ENCODE data around the gene ABLIM3.

DNA sequence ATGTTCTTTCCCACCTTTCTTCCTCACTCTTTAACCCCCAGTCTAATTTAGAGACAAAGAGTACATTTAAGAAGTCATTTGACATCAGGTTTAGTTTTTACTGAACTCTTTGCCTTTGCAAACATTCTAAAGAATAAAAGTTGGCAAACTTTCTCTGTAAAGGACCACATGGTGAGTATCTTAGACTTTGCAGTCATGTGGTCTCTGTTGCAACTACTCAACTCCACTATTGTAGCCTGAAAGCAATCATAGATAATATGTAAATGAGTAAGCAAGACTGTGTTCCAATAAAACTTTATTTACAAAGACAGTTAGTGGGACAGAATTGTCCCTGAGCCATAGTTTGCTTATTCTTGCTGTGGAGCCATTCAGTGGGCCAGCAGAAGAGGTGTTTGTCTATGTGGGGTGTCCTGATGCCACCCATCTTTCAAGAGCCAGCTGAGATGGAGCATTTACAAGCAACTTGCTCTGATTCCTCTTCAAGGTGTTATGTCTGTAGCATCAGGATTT is 25.4 kb downstream of the ABLIM3 start:
- TF ChIP-seq, protein P1, sequence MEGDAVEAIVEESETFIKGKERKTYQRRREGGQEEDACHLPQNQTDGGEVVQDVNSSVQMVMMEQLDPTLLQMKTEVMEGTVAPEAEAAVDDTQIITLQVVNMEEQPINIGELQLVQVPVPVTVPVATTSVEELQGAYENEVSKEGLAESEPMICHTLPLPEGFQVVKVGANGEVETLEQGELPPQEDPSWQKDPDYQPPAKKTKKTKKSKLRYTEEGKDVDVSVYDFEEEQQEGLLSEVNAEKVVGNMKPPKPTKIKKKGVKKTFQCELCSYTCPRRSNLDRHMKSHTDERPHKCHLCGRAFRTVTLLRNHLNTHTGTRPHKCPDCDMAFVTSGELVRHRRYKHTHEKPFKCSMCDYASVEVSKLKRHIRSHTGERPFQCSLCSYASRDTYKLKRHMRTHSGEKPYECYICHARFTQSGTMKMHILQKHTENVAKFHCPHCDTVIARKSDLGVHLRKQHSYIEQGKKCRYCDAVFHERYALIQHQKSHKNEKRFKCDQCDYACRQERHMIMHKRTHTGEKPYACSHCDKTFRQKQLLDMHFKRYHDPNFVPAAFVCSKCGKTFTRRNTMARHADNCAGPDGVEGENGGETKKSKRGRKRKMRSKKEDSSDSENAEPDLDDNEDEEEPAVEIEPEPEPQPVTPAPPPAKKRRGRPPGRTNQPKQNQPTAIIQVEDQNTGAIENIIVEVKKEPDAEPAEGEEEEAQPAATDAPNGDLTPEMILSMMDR (IDR thresholded peaks at IDR 0.05; ENCODE audit: extremely low read depth in 1 of 2, insufficient read depth in 1 of 2, low read depth in 1 of 2, low read length in 2 of 2): no peak
- no peak for TF ChIP-seq POLR2AphosphoS5 (IDR thresholded peaks at IDR 0.05; ENCODE audit: insufficient read depth, low read depth, low read length)
- TF ChIP-seq EZH2 (IDR thresholded peaks at IDR 0.05; ENCODE audit: borderline replicate concordance, low read depth, low read length, severe bottlenecking): no peak
- no peak for TF ChIP-seq JUN (IDR thresholded peaks at IDR 0.05; ENCODE audit: borderline replicate concordance, insufficient read depth, insufficient read length, low read depth)
- TF ChIP-seq POLR2A (IDR thresholded peaks at IDR 0.05; ENCODE audit: low read depth, low read length): no peak
